ENCODE results near the gene GALNT1. TPM values are rescaled to one million over a fixed set of nuclear protein-coding genes. Genes with fewer than 3 reads are reported as not detected.

Gene GALNT1
- total RNA-seq, 6 donors from 2014 or later, result 15.0 to 70.9 (median 38.3) TPM

DNA sequence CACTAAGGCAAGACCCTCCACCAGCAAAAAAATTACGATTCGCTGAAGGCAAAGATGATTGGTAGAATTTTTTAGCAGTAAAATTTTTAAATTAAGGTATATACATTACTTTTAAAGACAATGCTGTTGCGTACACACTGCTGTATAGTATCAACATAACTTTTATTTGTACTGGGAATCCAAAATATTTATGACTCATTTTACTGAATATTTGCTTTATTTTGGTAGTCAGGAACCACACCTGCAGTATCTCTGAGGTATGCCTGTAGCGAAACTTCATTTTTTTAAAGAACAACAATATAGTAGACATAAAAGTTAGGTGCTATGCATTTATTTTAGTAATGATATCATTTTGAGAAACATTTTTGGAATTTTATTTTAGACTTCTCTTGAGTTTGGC, 57.8 kb downstream of the GALNT1 start:
- TF ChIP-seq POLR2AphosphoS5 (IDR thresholded peaks at IDR 0.05) (no peak), EP300 (IDR thresholded peaks at IDR 0.05) (no peak), CTCF (IDR thresholded peaks at IDR 0.05) (no peak), POLR2A (IDR thresholded peaks at IDR 0.05) (no peak)
- Histone ChIP-seq H3K36me3 (no peaks in the 10 kb centered on the region), H3K4me3 (no peak overlapping the region), H3K27ac (no peak overlapping the region), H3K27me3 (no peaks in the 10 kb centered on the region), H3K4me1 (peaks cover 0 to 14% (median 8%) of the 10 kb centered on the region in 4 donors), H3K9me3 (no peaks in the 10 kb centered on the region)
- DNase-seq, result no peak
- ATAC-seq (ENCODE audit: low FRiP score in 2 of 2), result no peak
- WGBS, 2 donors, result 96 to 98% methylated on average over 4 of the region's 4 CpGs

DNA sequence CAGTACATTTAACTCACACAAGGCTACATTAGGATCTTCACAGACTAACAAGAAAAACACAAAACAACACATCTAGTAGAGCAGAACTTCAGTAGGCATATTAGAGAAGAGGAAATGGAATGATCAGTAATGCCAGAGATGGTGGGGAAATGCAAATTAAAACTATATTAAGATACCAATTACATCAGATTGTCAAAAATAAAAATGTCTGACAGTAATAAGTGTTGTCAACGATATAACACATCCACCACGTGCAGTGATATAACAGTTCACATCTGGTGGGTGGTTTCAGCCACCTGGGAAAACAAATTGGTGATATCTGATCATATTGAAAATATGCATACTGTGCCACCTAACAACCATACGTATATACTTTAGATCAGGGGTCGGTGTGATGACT, 59.9 kb downstream of the GALNT1 start:
- Histone ChIP-seq H3K27me3 (no peaks in the 10 kb centered on the region), H3K27ac (no peak overlapping the region), H3K4me1 (no peaks in the 10 kb centered on the region), H3K36me3 (no peaks in the 10 kb centered on the region), H3K9me3 (no peaks in the 10 kb centered on the region), H3K4me3 (no peak overlapping the region)
- no peak for ATAC-seq (ENCODE audit: low FRiP score in 2 of 2)
- TF ChIP-seq POLR2A (IDR thresholded peaks at IDR 0.05), result no peak
- no peak for TF ChIP-seq EP300 (IDR thresholded peaks at IDR 0.05)
- no peak for TF ChIP-seq POLR2AphosphoS5 (IDR thresholded peaks at IDR 0.05)
- no peak for TF ChIP-seq CTCF (IDR thresholded peaks at IDR 0.05)
- 95 to 98% methylated on average over 4 of the region's 4 CpGs for WGBS, 2 donors
- no peak for DNase-seq

- H3K4me1 ChIP-seq, result no peaks in the 10 kb centered on the region
- no peaks in the 10 kb centered on the region for H3K9me3 ChIP-seq
- DNase-seq, result no peak
These were observed 60.4 kb downstream of the GALNT1 start for GRCh38 chr18:35641916-35642315.

DNA sequence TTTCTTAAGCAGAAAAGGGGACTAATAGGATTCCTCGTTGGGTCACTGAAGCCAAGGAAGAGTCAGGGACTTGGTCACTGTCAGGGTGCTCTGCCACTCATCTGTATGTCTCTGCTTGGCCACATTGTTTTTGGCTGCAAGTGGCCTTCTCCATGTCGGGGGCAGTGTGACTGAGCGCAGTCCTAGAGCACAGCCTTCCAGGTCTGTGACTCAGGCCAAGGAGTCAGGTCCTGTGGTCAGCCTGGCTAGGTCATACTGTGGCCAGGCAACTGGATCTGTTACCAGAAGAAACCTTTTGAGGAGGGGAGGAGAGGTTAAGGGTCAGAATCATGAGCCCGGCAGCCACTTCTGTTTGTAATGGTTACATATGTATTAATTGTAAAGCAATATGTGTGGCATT, 61.3 kb downstream of the GALNT1 start:
- 97 to 98% methylated on average over 3 to 4 of the region's 4 CpGs for WGBS, 2 donors
- no peaks in the 10 kb centered on the region for H3K36me3 ChIP-seq
- no peak for TF ChIP-seq EP300 (IDR thresholded peaks at IDR 0.05)
- TF ChIP-seq POLR2AphosphoS5 (IDR thresholded peaks at IDR 0.05), result no peak
- TF ChIP-seq POLR2A (IDR thresholded peaks at IDR 0.05), result no peak
- TF ChIP-seq CTCF (IDR thresholded peaks at IDR 0.05), result no peak
- H3K4me1 ChIP-seq, result no peaks in the 10 kb centered on the region
- H3K27ac ChIP-seq, result no peak overlapping the region
- no peaks in the 10 kb centered on the region for H3K9me3 ChIP-seq
- DNase-seq, result no peak
- no peak overlapping the region for H3K4me3 ChIP-seq
- no peak for ATAC-seq (ENCODE audit: low FRiP score in 2 of 2)
- no peaks in the 10 kb centered on the region for H3K27me3 ChIP-seq

More at GRCh38 chr18:35641916-35642315, 60.4 kb downstream of the GALNT1 start:
- 93 to 97% methylated on average over 3 of the region's 3 CpGs for WGBS, 2 donors
- Histone ChIP-seq H3K27me3 (no peaks in the 10 kb centered on the region), H3K27ac (no peak overlapping the region), H3K36me3 (no peaks in the 10 kb centered on the region), H3K4me3 (no peak overlapping the region)
- no peak for ATAC-seq (ENCODE audit: low FRiP score in 2 of 2)
- TF ChIP-seq POLR2A (IDR thresholded peaks at IDR 0.05) (no peak), POLR2AphosphoS5 (IDR thresholded peaks at IDR 0.05) (no peak), CTCF (IDR thresholded peaks at IDR 0.05) (no peak), EP300 (IDR thresholded peaks at IDR 0.05) (no peak)

DNA sequence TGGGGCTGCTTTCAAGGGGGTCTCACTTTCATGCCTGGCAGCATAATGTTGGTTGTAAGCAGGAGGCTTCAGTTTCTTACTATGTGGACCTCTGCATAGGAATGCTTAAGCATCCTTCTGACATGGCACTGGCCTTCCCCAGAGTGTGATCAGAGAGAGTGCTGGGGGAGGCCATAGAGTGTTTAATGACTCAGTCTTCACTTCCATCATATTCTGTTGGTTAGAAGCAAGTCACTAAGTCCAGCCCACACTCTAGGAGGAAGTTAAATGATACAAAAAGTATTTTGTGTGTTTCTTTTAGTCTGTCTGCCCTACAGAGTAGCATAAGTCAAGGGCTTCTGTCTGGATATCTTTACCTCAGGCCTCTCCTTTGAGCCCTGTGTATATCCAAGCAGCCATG, 64.9 kb downstream of the GALNT1 start:
- H3K4me3 ChIP-seq, result no peak overlapping the region
- H3K27ac ChIP-seq, result no peak overlapping the region
- no peaks in the 10 kb centered on the region for H3K9me3 ChIP-seq
- no peak for ATAC-seq (ENCODE audit: low FRiP score in 2 of 2)
- DNase-seq, result no peak
- H3K27me3 ChIP-seq, result no peaks in the 10 kb centered on the region
- H3K36me3 ChIP-seq, result no peaks in the 10 kb centered on the region
- no peak for TF ChIP-seq POLR2AphosphoS5 (IDR thresholded peaks at IDR 0.05)
- no peak for TF ChIP-seq POLR2A (IDR thresholded peaks at IDR 0.05)
- no peak for TF ChIP-seq CTCF (IDR thresholded peaks at IDR 0.05)
- no peak for TF ChIP-seq EP300 (IDR thresholded peaks at IDR 0.05)
- H3K4me1 ChIP-seq, result no peaks in the 10 kb centered on the region

Data from upper lobe of left lung (tissue), 6 donors.